ENCODE results near the gene PLCG1.

The PLCG1 gene

DNA sequence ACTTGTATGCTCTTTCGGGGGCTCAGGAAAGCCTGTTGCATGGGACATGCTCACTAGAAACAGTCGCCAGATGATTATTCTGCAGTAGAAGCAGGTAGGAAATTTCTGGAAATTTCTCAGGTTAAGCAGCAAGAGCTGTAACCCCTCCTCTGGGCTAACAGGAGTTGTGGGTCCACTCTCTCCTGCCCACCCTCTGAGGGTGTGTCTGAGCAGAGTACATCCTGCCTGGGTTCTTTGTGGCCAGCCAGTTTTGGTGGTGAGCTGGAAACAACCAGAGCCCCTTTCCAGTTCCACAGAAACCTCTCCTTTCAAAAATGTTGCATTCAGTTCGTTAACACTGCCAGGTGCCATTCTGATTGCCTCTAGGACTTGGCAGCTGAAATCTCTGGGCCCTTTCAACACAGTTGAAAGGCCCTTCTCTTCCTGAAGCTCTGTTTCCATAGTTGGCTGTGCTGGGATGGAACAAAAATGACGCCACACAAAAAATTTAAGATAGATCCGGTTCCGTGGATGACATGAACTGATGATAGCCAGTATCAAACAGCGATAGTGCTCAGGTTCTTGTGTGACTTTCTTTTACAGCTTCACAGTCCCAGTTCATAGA is 38.5 kb downstream of the PLCG1 start:
- peaks cover 54% of the 10 kb centered on the region for H3K36me3 Mint-ChIP-seq (ENCODE audit: low read depth)
- H3K9me3 Mint-ChIP-seq: no peaks in the 10 kb centered on the region
- H3K4me1 Mint-ChIP-seq: peaks cover 22% of the 10 kb centered on the region
- no peak overlapping the region for H3K4me3 Mint-ChIP-seq
- TF ChIP-seq, protein P1, sequence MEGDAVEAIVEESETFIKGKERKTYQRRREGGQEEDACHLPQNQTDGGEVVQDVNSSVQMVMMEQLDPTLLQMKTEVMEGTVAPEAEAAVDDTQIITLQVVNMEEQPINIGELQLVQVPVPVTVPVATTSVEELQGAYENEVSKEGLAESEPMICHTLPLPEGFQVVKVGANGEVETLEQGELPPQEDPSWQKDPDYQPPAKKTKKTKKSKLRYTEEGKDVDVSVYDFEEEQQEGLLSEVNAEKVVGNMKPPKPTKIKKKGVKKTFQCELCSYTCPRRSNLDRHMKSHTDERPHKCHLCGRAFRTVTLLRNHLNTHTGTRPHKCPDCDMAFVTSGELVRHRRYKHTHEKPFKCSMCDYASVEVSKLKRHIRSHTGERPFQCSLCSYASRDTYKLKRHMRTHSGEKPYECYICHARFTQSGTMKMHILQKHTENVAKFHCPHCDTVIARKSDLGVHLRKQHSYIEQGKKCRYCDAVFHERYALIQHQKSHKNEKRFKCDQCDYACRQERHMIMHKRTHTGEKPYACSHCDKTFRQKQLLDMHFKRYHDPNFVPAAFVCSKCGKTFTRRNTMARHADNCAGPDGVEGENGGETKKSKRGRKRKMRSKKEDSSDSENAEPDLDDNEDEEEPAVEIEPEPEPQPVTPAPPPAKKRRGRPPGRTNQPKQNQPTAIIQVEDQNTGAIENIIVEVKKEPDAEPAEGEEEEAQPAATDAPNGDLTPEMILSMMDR (IDR thresholded peaks at IDR 0.05): no peak
- peak overlapping the region; percentile 70 for H3K27ac Mint-ChIP-seq
- H3K27me3 Mint-ChIP-seq (ENCODE audit: low read depth, poor library complexity): no peaks in the 10 kb centered on the region
- DNase-seq: no peak

DNA sequence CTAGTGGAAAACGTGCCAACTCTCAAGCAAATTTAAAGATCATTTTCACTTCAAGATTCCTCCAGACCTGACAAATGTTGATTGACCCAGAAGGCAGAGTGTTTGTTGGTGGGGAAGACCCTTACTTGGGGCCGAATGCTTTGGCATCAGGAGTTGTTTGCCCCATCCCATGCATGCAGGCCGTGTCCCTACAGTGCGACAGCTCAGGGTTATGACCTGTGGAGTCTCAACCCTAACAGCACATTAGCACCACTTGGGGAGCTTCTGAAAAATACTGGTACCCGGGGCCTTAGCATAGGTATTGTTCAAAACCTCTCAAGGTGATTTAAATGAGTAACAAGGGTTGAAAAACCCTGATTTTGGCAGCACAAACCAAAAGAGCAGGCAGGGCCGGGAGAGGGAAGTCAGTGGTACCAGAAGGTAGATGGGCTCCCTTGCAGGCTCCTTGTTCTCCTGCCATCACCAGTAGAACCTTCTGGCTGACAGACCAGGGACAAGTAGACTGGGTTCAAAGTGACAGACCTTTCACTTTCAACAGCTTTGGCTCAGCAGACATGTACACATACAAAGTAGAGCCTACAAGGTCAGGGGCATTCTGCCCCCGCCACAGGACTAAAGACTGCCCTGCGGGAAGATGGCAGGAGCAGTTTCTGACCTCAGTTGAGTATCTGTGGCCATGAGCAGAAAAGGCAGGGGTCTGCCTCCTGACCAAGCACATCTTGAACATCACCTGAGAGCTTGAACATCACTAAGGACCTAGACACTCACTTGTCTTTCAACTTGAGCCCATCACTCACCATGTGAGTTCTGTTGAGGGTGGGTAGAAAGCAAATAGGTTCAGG is 39.6 kb downstream of the PLCG1 start:
- Mint-ChIP-seq H3K4me3 (no peak overlapping the region), H3K9me3 (no peaks in the 10 kb centered on the region), H3K36me3 (ENCODE audit: low read depth) (peaks cover 49% of the 10 kb centered on the region), H3K4me1 (peaks cover 22% of the 10 kb centered on the region), H3K27me3 (ENCODE audit: low read depth, poor library complexity) (no peaks in the 10 kb centered on the region), H3K27ac (peak overlapping the region; percentile 70)
- DNase-seq: no peak
- TF ChIP-seq, protein P1 (IDR thresholded peaks at IDR 0.05): no peak

DNA sequence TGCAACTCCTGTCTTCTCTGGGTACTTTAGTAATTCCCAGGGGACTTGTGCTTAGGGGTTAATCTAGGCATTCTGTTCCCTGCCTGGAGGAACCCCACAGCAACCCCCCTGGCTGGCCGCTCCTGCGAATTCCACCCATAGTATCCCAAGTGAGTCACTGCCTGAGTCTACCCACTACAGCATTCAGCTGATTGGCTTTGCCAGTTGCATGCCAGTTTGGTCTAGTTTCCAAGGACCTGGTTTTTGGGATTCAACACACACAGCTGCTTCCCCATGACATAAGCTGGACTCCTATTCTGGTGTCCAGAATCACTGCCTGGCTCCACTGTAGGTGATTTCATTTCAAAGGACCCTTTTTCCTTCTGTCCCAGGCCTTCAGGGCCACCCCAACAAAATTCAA is 40.3 kb downstream of the PLCG1 start:
- peaks cover 22% of the 10 kb centered on the region for H3K4me1 Mint-ChIP-seq

DNA sequence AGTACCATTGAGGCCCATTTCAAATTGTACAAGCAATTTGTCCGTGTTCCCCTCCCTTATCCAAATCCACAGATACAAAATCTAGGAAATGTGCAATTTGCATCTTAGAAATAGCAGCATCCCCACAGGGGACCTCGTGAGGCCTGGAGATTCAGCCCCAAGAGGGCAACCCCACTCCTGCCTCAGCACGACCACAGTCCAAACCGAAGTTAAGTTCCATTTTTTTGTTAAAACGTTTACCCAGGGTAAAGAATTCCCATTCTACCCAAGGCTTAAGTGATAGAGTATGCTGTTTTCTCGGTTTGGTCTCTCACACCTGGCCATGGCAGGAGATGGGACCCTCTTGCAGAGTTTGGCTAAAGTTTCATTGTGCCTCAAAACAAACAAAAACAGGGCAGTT is 41.2 kb downstream of the PLCG1 start:
- Mint-ChIP-seq H3K4me1 (peaks cover 17% of the 10 kb centered on the region), H3K9me3 (no peaks in the 10 kb centered on the region), H3K4me3 (no peak overlapping the region), H3K27ac (peak overlapping the region; percentile 89), H3K36me3 (ENCODE audit: low read depth) (peaks cover 49% of the 10 kb centered on the region), H3K27me3 (ENCODE audit: low read depth, poor library complexity) (no peaks in the 10 kb centered on the region)
- no peak for DNase-seq
- TF ChIP-seq, protein P1 (IDR thresholded peaks at IDR 0.05): no peak

More for the DNA sequence above, 40.3 kb downstream of the PLCG1 start:
- TF ChIP-seq, protein P1 (IDR thresholded peaks at IDR 0.05): no peak
- Mint-ChIP-seq H3K27ac (peak overlapping the region; percentile 90), H3K36me3 (ENCODE audit: low read depth) (peaks cover 55% of the 10 kb centered on the region), H3K9me3 (no peaks in the 10 kb centered on the region), H3K4me3 (no peak overlapping the region), H3K27me3 (ENCODE audit: low read depth, poor library complexity) (no peaks in the 10 kb centered on the region)
- no peak for DNase-seq

DNA sequence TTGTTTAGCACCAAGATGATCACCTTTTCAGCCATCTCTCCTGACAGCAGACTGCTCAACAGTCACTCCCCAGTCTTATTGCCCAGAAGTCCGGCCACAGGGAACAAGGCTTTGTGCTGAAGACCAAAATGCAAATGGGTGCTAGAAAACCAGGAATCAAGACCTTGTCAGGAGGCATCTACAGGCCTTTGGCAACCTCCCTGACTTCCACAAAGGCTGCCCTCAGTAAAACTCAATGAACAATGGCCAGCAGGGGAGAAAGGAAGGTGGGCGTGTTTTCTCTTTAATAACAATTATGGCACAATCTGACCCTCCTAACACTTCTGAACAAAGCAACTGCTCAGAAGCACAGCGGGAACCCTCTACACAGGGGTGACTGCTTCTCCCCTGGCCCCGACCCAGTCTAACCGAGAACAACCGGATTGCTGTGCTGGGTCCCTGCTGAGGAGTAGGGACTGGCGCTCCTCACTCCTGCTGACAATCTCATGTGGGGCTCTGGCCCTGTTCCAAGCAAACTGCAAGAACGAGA is 41.6 kb downstream of the PLCG1 start:
- H3K27me3 Mint-ChIP-seq (ENCODE audit: low read depth, poor library complexity): no peaks in the 10 kb centered on the region
- H3K9me3 Mint-ChIP-seq: no peaks in the 10 kb centered on the region
- DNase-seq: no peak
- TF ChIP-seq, protein P1 (IDR thresholded peaks at IDR 0.05): no peak
- peaks cover 17% of the 10 kb centered on the region for H3K4me1 Mint-ChIP-seq
- H3K4me3 Mint-ChIP-seq: no peak overlapping the region
- H3K27ac Mint-ChIP-seq: peak overlapping the region; percentile 89
- H3K36me3 Mint-ChIP-seq (ENCODE audit: low read depth): peaks cover 45% of the 10 kb centered on the region

All from nephron progenitor cell (in vitro differentiated cells).